Activated CD8-positive, alpha-beta T cell treated with anti-CD3 and anti-CD28 coated beads for 36 hours (primary cell): ENCODE measurements around the gene TBC1D17. TPM values are rescaled to one million over a fixed set of nuclear protein-coding genes. Genes with fewer than 3 reads are reported as not detected.
A peak's percentile ranks its signal among the peaks of the same experiment; 100 is the strongest.

Source experiments
- ATAC-seq: fragments of 200-7000 bp; cut with Tn5 transposase; one replicate; pipeline ENCODE4 v1.10.0; 2021; ENCODE audit warnings: mild to moderate bottlenecking, moderate library complexity
- CTCF ChIA-PET: fragments of 350-600 bp; sonication (Branson Sonifier 250); formaldehyde crosslinking; loops from one replicate; lab custom pipeline; 2021; ENCODE audit warnings: antibody characterized with exemption; lab: Charles Lee
- POLR2A ChIA-PET: fragments of 350-600 bp; sonication (Branson Sonifier 250); formaldehyde crosslinking; loops from one replicate; lab custom pipeline; 2021; ENCODE audit warnings: antibody characterized with exemption; lab: Charles Lee
- DNase-seq: peaks from one replicate; pipeline ENCODE4 v3.0.0-alpha.2; 2020
- H3K27ac Mint-ChIP-seq: one replicate; pipeline ENCODE4 v1.8.0; 2021; ENCODE audit warnings: mild to moderate bottlenecking, mixed read lengths
- H3K27me3 Mint-ChIP-seq: one replicate; pipeline ENCODE4 v1.8.0; 2021; ENCODE audit warnings: mixed read lengths
- H3K36me3 Mint-ChIP-seq: one replicate; pipeline ENCODE4 v1.8.0; 2021; ENCODE audit warnings: low read depth, mixed read lengths
- H3K4me1 Mint-ChIP-seq: one replicate; pipeline ENCODE4 v1.8.0; 2021; ENCODE audit warnings: low read depth, mixed read lengths
- H3K4me3 Mint-ChIP-seq: one replicate; pipeline ENCODE4 v1.8.0; 2021; ENCODE audit warnings: mild to moderate bottlenecking, moderate library complexity, mixed read lengths
- H3K9me3 Mint-ChIP-seq: one replicate; pipeline ENCODE4 v1.8.0; 2021; ENCODE audit warnings: mixed read lengths
- intact Hi-C: fragments of 100-400 bp; cut with micrococcal nuclease; formaldehyde crosslinking; loops from one replicate; pipeline ENCODE4 v1.10.0; 2022
- total RNA-seq, 2 experiments: library from RNA; stranded (reverse); gene quantifications; one replicate each; pipeline ENCODE4 v1.2.3, GENCODE V29; 2021
- TF ChIP-seq, protein P1 (sequence below): fragments of 200-600 bp; IDR thresholded peaks from one replicate; pipeline ENCODE4 v1.8.0; 2022; ENCODE audit warnings: antibody characterized with exemption, mild to moderate bottlenecking

The TBC1D17 gene
- total RNA-seq, 2 experiments from 2014 or later, result 26.6 to 26.8 TPM

- Mint-ChIP-seq H3K4me3 (peak overlapping the region; percentile 49), H3K27me3 (no peaks in the 10 kb centered on the region), H3K27ac (peak overlapping the region; percentile 88), H3K4me1 (peaks cover 70% of the 10 kb centered on the region), H3K9me3 (no peaks in the 10 kb centered on the region), H3K36me3 (peaks cover 77% of the 10 kb centered on the region)
- peak; percentile 56 for DNase-seq
- ATAC-seq, result peak; percentile 79
- ChIA-PET CTCF (interaction anchor here (0.7 to 1.7 kb wide), 7 partner anchors 8 to 73 kb away, joined by 3 to 8 read pairs (median 5); partner anchors contain the start of gene IL4I1), POLR2A (interaction anchor here (0.7 to 13.2 kb wide), 8 partner anchors 9 to 387 kb away, joined by 3 to 167 read pairs (median 4); partner anchors contain the start of genes AKT1S1, ATF5, IL4I1 and NUP62)
- intact Hi-C loops, result no loop called here
- TF ChIP-seq, protein P1, sequence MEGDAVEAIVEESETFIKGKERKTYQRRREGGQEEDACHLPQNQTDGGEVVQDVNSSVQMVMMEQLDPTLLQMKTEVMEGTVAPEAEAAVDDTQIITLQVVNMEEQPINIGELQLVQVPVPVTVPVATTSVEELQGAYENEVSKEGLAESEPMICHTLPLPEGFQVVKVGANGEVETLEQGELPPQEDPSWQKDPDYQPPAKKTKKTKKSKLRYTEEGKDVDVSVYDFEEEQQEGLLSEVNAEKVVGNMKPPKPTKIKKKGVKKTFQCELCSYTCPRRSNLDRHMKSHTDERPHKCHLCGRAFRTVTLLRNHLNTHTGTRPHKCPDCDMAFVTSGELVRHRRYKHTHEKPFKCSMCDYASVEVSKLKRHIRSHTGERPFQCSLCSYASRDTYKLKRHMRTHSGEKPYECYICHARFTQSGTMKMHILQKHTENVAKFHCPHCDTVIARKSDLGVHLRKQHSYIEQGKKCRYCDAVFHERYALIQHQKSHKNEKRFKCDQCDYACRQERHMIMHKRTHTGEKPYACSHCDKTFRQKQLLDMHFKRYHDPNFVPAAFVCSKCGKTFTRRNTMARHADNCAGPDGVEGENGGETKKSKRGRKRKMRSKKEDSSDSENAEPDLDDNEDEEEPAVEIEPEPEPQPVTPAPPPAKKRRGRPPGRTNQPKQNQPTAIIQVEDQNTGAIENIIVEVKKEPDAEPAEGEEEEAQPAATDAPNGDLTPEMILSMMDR, result no peak
Observed at GRCh38 chr19:49911381-49912145, 34.1 kb downstream of the TBC1D17 start.

GRCh38 chr19:49912965-49913685 is 35.6 kb downstream of the TBC1D17 start:
- Mint-ChIP-seq H3K36me3 (peaks cover 74% of the 10 kb centered on the region), H3K4me1 (peaks cover 62% of the 10 kb centered on the region), H3K27me3 (no peaks in the 10 kb centered on the region), H3K4me3 (no peak overlapping the region), H3K9me3 (no peaks in the 10 kb centered on the region), H3K27ac (peak overlapping the region; percentile 88)
- ChIA-PET POLR2A (interaction anchor here (1.1 to 13.2 kb wide), 4 partner anchors 9 to 21 kb away, joined by 4 to 167 read pairs (median 32); partner anchors contain the start of genes ATF5, IL4I1 and NUP62), CTCF (interaction anchor here (0.6 to 1.8 kb wide), 5 partner anchors 16 to 223 kb away, joined by 3 to 7 read pairs (median 3); partner anchors contain the start of genes ATF5 and NUP62)
- intact Hi-C loops, result no loop called here
- no peak for ATAC-seq
- no peak for DNase-seq
- TF ChIP-seq, protein P1, result no peak

DNA sequence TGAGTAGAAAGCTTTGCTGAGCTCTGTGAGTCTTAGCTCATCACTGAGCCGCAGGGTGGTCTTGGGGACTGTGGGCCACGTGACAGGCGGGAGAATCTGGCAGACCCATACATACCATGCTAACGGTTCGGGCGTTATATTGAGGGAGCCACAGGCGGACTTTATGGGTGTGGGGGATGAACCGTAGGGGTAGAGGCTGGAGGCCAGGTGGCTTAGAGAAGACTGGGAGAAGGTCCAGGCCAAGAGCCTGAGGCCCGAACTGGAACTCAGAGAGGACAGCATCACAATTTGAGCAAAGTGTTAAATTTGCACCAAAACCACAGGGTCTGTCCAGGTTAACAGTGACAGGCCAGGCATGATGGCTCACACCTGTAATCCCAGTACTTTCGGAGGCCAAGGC is 36.2 kb downstream of the TBC1D17 start:
- no peaks in the 10 kb centered on the region for H3K27me3 Mint-ChIP-seq
- H3K4me1 Mint-ChIP-seq, result peaks cover 60% of the 10 kb centered on the region
- ATAC-seq (no peak), DNase-seq (no peak)
- ChIA-PET CTCF (interaction anchor here (0.6 to 1.8 kb wide), 6 partner anchors 15 to 223 kb away, joined by 3 to 7 read pairs (median 4); partner anchors contain the start of genes ATF5 and NUP62), POLR2A (interaction anchor here (0.7 to 13.2 kb wide), 5 partner anchors 9 to 334 kb away, joined by 3 to 167 read pairs (median 6); partner anchors contain the start of genes ATF5, IL4I1, NOSIP and NUP62)
- TF ChIP-seq, protein P1, result no peak
- H3K27ac Mint-ChIP-seq, result peak overlapping the region; percentile 88
- intact Hi-C loops, result no loop called here
- H3K9me3 Mint-ChIP-seq, result no peaks in the 10 kb centered on the region
- peaks cover 75% of the 10 kb centered on the region for H3K36me3 Mint-ChIP-seq
- no peak overlapping the region for H3K4me3 Mint-ChIP-seq

DNA sequence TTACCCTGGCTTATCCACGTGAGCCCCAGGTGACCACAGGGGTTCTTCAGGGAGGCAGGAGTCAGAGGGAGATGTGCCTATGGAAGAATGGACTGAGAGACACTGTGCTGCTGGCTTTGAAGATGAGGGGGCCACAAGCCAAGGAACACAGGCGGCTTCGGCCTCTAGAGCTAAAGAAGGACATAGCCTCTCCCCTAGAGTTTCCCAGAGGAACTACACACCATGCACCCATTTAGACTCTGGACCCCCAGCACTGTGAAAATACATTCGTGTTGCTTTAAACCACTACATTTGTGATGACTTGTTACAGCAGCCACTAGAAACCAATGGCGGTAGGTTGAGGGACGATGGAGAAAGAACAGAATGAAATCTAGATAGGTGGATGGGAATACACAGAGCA is 37.8 kb downstream of the TBC1D17 start:
- Mint-ChIP-seq H3K4me1 (peaks cover 57% of the 10 kb centered on the region), H3K36me3 (peaks cover 69% of the 10 kb centered on the region), H3K4me3 (no peak overlapping the region), H3K9me3 (no peaks in the 10 kb centered on the region), H3K27me3 (no peaks in the 10 kb centered on the region), H3K27ac (peak overlapping the region; percentile 60)
- ATAC-seq (no peak), DNase-seq (no peak)
- POLR2A ChIA-PET, result interaction anchor here (0.7 to 13.2 kb wide), 2 partner anchors 10 to 43 kb away, joined by 3 to 167 read pairs; partner anchors contain the start of genes ATF5 and NUP62
- intact Hi-C loops, result no loop called here
- TF ChIP-seq, protein P1, result no peak
- CTCF ChIA-PET, result interaction anchor here (1.3 to 1.5 kb wide), 2 partner anchors 25 to 68 kb away, joined by 3 to 4 read pairs; no protein-coding TSS in a partner anchor
